Muscle layer of duodenum (tissue), 2 donors: ENCODE results near the gene MON2.
"Not testable (repeated sequence)": the region's sequence is repeated elsewhere in the genome, so short reads cannot be mapped to it uniquely, and the experiment has no call there.

Experiments
- H3K27ac ChIP-seq: one replicate; pipeline ENCODE4 v1.7.0; 2013; ENCODE audit warnings: mild to moderate bottlenecking, low read length
- H3K27me3 ChIP-seq: one replicate; pipeline ENCODE4 v1.7.0; 2013; ENCODE audit warnings: low read depth, mild to moderate bottlenecking, control low read depth, low read length
- H3K36me3 ChIP-seq, 2 donors: one replicate each; pipeline ENCODE4 v1.7.0; 2013; ENCODE audit warnings: low read length in 2 of 2, control low read depth in 1 of 2, mild to moderate bottlenecking in 1 of 2; ENCODE audit not compliant: insufficient read depth in 2 of 2, control insufficient read depth in 1 of 2
- H3K4me1 ChIP-seq, 2 donors: one replicate each; pipeline ENCODE4 v1.7.0; 2013; ENCODE audit warnings: low read length in 2 of 2, mild to moderate bottlenecking in 2 of 2, control low read depth in 1 of 2, moderate library complexity in 1 of 2; ENCODE audit not compliant: insufficient read depth in 2 of 2, control insufficient read depth in 1 of 2
- H3K4me3 ChIP-seq, 2 donors: one replicate each; pipeline ENCODE4 v1.7.0; 2013; ENCODE audit warnings: low read length in 2 of 2, low read depth in 1 of 2, mild to moderate bottlenecking in 1 of 2
- H3K9me3 ChIP-seq, 2 donors: one replicate each; pipeline ENCODE4 v1.7.0; 2013; ENCODE audit warnings: low read length in 2 of 2, control low read depth in 1 of 2, mild to moderate bottlenecking in 1 of 2; ENCODE audit not compliant: control insufficient read depth in 1 of 2
- donor health status: healthy.

Gene MON2

DNA sequence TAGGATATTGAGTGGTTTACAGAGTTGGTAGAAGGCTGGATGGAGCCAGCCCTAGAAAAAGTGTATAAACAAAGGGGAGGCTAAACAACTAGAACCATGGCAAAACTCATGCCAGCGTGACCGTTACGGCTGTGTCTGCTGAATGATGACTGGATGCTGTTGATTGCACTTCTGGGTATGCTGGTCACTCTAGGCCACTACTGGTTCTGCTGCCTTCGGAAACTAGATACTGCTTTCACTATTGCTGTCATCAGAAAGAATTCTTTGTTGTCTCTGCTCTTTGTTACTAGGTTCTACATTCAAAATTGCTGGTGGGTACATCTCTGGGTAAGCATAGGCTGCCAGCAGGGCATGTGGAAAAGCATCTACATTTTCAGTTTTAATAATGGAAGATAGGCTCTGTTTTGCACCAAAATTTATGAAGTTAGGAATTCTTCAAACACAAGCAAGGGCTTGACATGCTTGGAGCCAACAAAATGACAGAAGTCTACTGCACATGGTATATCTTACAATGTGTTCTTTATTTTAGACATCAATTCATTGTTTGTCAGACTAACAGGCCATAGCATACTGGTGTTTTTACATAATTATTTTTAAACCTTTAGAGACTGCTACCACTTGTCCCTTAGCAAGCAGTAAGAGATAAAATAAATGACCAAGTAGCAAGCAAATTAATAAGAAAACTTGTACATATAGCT lies 15.4 kb downstream of the MON2 start:
- Histone ChIP-seq H3K4me3 (no peak overlapping the region), H3K27me3 (no peaks in the 10 kb centered on the region), H3K36me3 (no peaks in the 10 kb centered on the region), H3K4me1 (no peaks in the 10 kb centered on the region), H3K27ac (no peak overlapping the region), H3K9me3 (no peaks in the 10 kb centered on the region)

DNA sequence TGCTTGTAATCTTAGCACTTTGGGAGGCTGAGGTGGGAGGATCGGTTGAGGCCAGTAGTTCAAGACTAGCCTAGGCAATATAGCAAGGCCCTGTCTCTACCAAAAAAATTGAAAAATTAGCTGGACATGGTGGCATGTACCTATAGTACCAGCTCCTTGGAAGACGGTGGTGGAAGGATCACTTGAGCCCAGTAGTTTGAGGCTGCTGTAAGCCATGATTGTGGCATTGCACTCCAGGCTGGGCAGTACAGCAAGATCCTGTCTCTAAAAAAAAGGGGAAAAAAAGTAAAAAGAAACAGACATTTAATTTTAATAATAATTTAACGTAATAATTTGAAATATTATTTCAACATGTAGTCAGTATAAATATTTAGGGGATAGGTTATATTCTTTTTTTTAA lies 16.1 kb downstream of the MON2 start:
- Histone ChIP-seq H3K27ac (no peak overlapping the region), H3K4me1 (no peaks in the 10 kb centered on the region), H3K36me3 (no peaks in the 10 kb centered on the region)

DNA sequence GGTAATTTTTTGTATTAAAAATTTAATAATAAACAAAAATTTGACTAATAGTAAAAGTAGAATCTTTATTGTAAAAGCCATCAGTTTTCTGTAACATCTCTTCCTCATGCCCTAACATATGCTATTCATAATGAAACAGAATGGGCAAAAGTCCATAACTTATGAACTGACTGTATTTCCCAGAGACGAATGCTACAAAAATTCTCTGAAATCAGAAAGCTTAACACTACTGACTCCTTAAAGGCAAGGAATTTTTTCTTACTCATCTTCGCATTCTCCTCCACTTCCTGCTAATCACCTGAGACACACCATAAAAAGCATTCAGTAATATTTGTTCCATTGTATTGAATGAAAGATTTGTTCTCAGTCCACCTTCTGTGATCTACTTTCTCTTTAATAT lies 17.6 kb downstream of the MON2 start:
- H3K36me3 ChIP-seq: no peaks in the 10 kb centered on the region
- no peaks in the 10 kb centered on the region for H3K9me3 ChIP-seq
- no peaks in the 10 kb centered on the region for H3K4me1 ChIP-seq
- H3K27me3 ChIP-seq: no peaks in the 10 kb centered on the region
- no peak overlapping the region for H3K4me3 ChIP-seq
- no peak overlapping the region for H3K27ac ChIP-seq

More for the DNA sequence above, 16.1 kb downstream of the MON2 start:
- H3K4me3 ChIP-seq: no peak overlapping the region
- H3K27me3 ChIP-seq: no peaks in the 10 kb centered on the region
- no peaks in the 10 kb centered on the region for H3K9me3 ChIP-seq

DNA sequence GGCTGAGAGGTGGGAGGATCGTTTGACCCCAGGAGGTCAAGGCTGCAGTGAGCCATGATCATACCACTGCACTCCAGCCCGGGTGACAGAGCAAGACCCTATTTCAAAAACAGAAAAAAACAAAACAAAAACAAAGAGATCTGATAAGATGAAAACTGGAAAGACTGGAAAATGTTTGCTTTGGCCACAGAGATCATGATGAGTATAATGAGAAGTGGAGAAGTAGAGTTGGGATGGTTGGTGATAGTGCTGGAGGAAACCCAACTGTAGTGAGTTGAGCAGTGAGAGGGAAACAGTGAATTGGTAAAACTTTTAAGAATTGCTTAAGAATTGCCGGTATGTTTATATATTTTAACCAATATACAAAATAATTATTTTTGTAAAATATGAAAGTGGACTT lies 39.2 kb downstream of the MON2 start:
- Histone ChIP-seq H3K36me3 (peaks cover 28 to 38% of the 10 kb centered on the region in 2 donors), H3K4me3 (no peak overlapping the region), H3K27ac (no peak overlapping the region), H3K27me3 (no peaks in the 10 kb centered on the region), H3K4me1 (no peaks in the 10 kb centered on the region), H3K9me3 (no peaks in the 10 kb centered on the region)

DNA sequence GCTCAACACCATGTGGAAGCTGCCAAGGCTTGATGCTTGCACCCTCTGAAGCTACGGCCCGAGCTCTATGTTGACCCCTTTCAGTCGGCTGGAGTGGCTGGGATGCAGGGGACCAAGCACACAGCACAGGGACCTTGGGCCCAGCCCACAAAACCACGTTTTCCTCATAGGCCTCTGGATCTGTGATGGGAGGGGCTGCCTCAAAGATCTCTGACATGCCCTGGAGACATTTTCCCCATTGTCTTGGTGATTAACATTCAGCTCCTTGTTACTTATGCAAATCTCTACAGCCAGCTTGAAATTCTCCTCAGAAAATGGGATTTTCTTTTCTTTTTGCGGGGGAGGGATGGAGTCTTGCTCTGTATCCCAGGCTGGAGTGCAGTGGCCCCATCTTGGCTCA lies 46.3 kb downstream of the MON2 start:
- no peak overlapping the region for H3K4me3 ChIP-seq
- no peaks in the 10 kb centered on the region for H3K27me3 ChIP-seq
- no peaks in the 10 kb centered on the region for H3K4me1 ChIP-seq
- H3K27ac ChIP-seq: no peak overlapping the region
- peaks cover 6 to 23% of the 10 kb centered on the region in 2 donors for H3K36me3 ChIP-seq
- no peaks in the 10 kb centered on the region for H3K9me3 ChIP-seq

DNA sequence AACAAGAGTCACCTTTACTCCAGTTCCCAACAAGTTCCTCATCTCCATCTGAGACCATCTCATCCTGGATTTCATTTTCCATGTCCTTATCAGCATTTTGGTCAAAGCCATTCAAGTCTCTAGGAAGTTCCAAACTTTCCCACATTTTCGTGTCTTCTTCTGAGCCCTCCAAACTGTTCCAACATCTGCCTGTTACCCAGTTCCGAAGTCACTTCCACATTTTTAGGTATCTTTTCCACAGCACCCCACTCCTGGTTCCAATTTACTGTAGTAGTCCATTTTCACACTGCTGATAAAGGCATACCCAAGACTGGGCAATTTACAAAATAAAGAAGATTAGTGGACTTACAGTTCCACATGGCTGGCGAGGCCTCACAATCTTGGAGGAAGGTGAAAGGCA lies 47.5 kb downstream of the MON2 start:
- H3K9me3 ChIP-seq, H3K27me3 ChIP-seq, H3K4me3 ChIP-seq, H3K27ac ChIP-seq, H3K4me1 ChIP-seq: not testable (repeated sequence)
- peaks cover 0 to 15% of the 10 kb centered on the region in 2 donors for H3K36me3 ChIP-seq

DNA sequence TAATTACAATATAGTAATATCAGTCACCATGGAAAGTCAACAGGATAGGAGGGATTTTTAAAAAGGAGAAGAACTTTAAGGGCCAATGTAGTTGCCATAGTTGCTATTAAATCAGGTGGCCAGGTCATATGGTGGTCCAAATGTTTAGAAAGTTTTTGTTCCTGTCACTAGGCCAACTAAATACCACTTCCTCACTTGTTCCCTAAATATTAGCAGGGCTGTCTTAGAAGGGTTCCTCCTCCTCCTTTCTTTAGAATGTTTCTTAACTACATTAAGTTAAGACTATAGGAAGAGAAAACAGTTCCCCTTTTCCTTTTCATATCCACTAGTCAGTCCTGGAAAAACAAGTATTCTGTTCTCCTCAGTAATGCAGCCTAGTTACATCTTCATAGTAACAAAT lies 50.3 kb downstream of the MON2 start:
- Histone ChIP-seq H3K9me3 (no peaks in the 10 kb centered on the region), H3K4me3 (no peak overlapping the region), H3K27ac (no peak overlapping the region), H3K36me3 (peaks cover 0 to 4% of the 10 kb centered on the region in 2 donors), H3K4me1 (no peaks in the 10 kb centered on the region), H3K27me3 (no peaks in the 10 kb centered on the region)

DNA sequence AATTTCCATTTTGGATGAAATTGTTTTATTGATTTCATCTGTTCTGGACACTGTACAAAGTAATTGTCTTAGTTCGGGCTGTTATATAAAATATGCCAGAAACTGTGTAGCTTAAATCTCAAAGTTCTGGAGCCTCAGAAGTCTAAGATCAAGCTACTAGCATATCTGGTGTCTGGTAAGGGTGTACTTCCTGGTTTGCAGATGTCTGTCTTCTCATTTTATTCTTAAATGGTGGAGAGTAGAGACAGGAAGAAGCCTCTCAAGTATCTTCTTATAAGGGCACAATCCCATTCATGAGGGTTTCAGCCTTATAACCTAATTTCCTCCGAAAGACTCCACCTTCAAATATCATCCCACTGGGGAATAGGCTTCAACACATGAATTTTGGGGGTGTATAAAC lies 51.3 kb downstream of the MON2 start:
- Histone ChIP-seq H3K9me3 (no peaks in the 10 kb centered on the region), H3K36me3 (no peaks in the 10 kb centered on the region), H3K4me1 (no peaks in the 10 kb centered on the region), H3K27me3 (no peaks in the 10 kb centered on the region), H3K4me3 (no peak overlapping the region), H3K27ac (no peak overlapping the region)

DNA sequence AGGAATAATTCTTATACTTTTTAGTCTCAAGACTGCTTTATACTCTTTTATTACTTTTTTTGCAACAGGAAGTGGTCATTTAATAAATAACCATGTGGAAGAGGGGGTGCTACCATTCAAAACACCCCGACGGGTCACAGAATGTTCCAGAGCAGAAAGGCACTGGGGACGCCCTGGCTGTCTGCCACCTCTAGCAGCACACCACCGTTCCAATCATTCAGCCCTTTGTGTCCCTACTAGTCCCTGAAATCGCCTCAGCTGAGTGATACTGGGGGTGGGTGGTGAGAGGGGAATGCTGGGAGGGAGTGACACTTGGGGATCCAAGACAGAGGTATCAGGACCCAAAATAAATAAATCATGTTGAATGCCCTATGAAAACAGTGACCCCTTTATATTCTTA lies 52.4 kb downstream of the MON2 start:
- Histone ChIP-seq H3K36me3 (no peaks in the 10 kb centered on the region), H3K4me3 (no peak overlapping the region), H3K27ac (no peak overlapping the region), H3K27me3 (no peaks in the 10 kb centered on the region), H3K9me3 (no peaks in the 10 kb centered on the region), H3K4me1 (peaks cover 0 to 2% of the 10 kb centered on the region in 2 donors)

DNA sequence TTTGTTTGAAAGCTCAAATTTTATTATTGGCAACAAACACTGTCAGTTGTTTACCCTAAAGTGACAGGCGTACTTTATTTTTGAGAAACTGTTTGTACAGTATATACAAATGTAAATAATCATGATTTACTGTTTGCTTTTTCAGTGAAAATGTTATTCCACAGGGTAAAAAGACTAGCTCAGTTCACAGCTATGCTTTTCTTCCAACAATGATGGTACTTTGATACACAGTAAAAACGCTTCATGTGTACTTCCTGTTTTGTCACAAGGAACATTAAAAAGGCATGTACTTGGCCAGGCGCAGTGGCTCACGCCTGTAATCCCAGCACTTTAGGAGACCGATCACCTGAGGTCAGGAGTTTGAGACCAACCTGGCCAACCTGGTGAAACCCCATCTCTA lies 53.7 kb downstream of the MON2 start:
- Histone ChIP-seq H3K4me3 (no peak overlapping the region), H3K36me3 (no peaks in the 10 kb centered on the region), H3K27me3 (no peaks in the 10 kb centered on the region), H3K9me3 (no peaks in the 10 kb centered on the region), H3K27ac (no peak overlapping the region), H3K4me1 (peaks cover 0 to 6% of the 10 kb centered on the region in 2 donors)

DNA sequence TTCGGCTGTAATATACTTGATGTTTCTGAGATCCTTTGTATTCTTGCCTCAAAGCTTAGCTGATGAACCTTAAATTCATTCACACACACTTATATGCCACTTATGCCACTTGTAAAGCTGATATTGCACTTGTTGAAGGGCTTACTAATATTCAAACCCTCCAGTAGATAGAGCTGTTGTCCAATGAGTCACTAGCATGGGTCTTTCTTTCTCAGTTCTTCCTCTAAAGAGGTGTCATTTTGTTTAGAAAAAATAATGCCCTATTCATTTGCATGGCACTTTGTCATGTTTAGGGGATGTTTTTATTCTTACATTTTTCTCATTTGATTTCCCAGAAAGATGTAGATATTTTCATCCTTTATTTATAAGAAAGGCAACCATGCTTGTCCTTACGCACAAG lies 56.4 kb downstream of the MON2 start:
- H3K36me3 ChIP-seq: peaks cover 0 to 2% of the 10 kb centered on the region in 2 donors
- H3K27me3 ChIP-seq: no peaks in the 10 kb centered on the region
- H3K27ac ChIP-seq: no peak overlapping the region
- H3K4me1 ChIP-seq: peaks cover 0 to 6% of the 10 kb centered on the region in 2 donors
- H3K9me3 ChIP-seq: no peaks in the 10 kb centered on the region
- no peak overlapping the region for H3K4me3 ChIP-seq

DNA sequence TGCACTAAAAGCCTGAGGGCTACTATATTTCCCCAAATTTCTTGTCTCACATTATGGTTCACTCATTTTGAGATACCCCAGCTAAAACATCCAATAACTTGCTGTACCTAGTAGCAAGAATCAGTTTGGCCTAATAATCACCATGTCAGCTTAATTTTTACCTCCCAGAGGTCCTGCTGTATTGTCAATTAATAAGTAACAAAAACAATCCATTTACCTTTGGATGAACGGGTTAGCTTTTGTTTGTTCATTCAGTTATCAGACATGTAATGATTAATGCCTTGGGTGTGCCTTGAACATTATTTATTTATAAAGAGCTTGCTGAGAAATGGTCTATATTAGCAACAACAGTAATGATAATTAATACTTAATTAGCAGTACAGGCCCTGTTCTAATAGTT lies 57.0 kb downstream of the MON2 start:
- no peak overlapping the region for H3K27ac ChIP-seq
- no peak overlapping the region for H3K4me3 ChIP-seq
- H3K36me3 ChIP-seq: peaks cover 3 to 4% of the 10 kb centered on the region in 2 donors

More for the DNA sequence above, 57.0 kb downstream of the MON2 start:
- Histone ChIP-seq H3K9me3 (no peaks in the 10 kb centered on the region), H3K27me3 (no peaks in the 10 kb centered on the region), H3K4me1 (peaks cover 0 to 6% of the 10 kb centered on the region in 2 donors)
